Measurements from ENCODE around the gene PADI6. TPM values are rescaled to one million over a fixed set of nuclear protein-coding genes. Genes with fewer than 3 reads are reported as not detected.
"Not testable (repeated sequence)": the region's sequence is repeated elsewhere in the genome, so short reads cannot be mapped to it uniquely, and the experiment has no call there.

PADI6 gene
- not detected in 2 replicates for total RNA-seq

DNA sequence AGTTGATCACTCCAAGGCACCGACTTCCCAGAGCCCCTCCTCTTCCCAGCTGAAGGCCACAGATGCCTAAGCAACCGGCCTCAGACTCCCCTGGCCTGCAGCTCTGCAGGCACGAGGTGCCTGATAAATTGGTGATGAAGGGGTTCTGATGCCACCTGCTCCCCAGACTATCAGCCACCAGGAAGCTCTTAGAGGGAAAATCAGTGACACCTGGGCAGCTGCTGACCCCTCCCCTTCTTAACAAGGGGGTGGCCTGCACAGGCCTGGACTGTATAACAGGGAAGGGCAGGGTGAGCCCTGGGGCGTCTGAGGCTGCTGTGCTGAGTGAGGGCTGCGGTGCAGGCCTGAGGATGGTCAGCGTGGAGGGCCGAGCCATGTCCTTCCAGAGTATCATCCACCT, at the start of gene PADI6:
Gene PADI6 (plus strand): TSS at position 301 of the 400 bp plus-strand sequence. CDS start 50 bp downstream, at position 351.
- DNase-seq (ENCODE audit: low read depth in 2 of 2) = no peak

DNA sequence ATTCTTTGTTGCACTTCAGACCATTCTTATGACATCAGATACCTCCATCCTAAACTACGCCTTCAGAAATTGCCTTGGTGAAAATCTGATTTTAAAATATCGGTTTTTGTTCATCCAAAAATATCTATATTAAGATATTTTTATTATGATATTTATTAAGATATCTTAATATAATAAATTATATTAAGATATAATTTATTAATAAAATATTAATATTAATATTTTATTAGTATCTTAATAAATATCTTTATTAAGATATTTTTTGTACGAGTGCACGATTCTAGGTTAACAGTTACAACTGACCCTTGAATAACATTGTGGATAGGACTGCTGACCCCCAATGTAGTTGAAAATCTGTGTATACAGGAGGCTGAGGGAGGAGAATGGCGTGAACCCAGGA, 43.1 kb upstream of the PADI6 start:
- no peak for DNase-seq (ENCODE audit: low read depth in 2 of 2)

DNA sequence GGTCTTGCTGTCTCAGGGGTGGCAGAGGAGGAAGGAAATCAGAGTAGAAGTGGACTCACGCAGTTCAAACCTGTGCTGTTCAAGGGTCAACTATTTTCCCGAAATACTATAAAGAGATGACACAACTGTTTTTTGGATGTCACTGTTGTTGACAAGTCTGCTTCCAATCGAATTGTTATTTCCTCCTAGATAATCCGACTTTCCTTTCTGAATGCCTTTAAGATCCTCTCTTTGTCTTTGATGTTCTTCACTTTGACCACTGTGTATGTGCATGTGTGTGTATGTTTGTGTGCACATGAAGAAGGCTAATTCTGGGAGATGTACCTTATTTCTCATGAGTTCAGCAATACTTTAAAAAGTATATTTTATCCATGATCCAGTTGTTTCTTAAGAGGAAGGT, 42.4 kb upstream of the PADI6 start:
- DNase-seq (ENCODE audit: low read depth in 2 of 2) = no peak

DNA sequence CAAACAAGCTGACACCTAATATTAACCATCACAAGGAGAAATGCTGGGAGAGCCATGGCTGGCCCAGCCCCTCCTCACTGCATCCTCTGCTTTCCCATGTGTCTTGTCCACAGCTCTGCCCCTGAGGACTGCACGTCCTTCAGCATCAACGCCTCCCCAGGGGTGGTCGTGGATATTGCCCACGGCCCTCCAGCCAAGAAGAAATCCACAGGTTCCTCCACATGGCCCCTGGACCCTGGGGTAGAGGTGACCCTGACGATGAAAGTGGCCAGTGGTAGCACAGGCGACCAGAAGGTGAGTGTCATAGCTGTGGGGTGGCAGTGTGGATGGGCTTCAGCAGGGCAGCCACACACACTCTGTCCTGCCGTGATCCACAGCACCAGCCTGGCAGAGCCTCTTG, 41.1 kb upstream of the PADI6 start:
- no peak for DNase-seq (ENCODE audit: low read depth in 2 of 2)

DNA sequence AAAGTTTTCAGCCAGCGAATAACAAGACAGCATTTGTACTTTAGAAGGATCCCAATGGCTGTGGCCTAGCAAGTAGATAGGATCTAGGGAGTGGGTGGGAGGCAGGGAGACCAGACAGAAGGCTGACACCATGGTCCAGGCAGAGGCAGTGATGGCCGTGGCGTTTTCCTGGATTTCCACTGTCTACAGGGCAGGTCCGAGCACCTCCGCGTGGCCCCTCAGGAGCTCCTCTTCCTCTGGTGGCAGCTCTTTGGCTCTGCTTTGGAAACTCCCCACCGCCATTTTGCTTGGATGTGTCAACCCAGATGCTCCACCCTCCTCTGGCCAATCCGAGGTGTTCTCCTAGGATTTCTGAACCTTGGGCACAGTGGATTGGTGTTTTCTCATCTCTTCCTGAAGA, 38.9 kb upstream of the PADI6 start:
- DNase-seq (ENCODE audit: low read depth in 2 of 2) = no peak

DNA sequence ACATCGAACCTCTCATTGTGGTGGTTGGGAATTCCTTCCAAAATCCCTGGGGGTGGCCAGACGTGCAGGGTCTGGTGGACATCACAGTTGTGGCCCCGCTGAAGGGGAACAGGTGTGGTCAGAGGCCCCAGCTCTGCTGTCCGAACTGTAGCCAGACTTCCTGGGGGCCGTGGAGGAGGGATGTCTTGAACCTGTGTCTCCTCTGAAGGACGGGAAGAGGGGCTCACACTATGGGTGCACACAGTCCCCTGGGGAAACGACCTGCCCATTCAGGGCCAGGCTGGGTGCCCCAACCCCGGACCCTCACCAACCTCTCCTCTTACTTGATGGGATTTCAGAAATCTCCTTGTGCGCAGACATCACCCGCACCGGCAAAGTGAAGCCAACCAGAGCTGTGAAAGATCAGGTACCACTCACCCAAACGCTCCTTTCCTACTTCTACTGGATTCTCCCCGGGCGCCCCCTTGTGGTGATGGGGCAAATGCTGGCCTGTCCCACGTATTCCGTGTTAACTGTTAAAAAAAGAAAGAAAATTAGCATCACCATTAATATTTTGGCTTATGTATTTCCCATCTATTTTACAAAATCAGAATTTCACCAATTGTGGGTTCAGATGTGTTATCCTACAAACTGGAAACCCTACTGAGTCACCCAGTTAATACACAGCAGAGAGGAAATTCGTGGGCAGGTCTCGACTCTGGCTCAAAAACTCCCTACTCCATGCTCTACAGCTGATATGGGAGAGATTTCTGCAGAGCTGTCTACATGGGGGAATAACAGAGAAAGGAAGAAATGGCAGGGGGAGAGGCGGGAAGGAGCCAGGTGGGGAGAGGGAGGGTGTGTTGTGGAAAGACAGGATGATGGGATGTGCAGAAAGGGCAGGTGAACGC, 35.9 kb upstream of the PADI6 start:
- peak; percentile 10 to 56 for DNase-seq (ENCODE audit: low read depth in 2 of 2)

DNA sequence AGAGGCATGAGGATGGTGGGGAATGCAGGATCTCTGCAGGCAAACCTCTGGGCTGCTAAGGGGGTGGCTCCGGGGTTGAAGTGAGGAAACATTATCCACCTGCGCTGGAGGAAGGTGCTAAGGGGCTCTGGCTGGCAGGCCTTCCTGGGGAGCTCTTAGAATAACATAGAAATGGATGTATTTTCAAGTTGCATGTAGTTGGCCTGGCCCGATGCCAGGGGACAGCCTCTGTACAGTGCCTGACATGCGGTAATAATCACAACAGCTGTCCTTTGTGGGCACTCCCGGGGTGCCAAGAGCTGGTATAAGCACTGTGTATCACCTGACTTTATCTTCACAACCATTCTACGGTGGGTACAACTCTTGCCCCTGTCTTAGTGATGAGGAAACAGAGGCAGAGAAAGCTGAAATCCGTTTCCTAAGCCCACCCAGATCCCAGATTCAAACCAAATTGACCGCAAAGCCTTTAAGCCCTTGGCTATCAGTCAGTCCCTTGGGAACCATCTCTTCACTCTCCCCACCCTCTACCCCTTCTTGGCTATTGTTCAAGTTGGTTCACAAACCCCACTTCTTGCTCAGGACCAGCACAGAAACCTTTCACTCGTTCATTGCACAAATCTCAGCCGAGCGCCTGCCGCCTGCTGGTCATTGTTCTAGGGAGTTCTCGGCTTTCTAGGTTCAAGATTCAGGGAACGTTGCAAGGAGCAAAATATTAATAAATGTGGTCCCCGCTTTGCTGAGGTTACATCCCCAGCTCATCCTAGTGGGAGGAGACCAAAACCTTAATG, 33.1 kb upstream of the PADI6 start:
- no peak for DNase-seq (ENCODE audit: low read depth in 2 of 2)

DNA sequence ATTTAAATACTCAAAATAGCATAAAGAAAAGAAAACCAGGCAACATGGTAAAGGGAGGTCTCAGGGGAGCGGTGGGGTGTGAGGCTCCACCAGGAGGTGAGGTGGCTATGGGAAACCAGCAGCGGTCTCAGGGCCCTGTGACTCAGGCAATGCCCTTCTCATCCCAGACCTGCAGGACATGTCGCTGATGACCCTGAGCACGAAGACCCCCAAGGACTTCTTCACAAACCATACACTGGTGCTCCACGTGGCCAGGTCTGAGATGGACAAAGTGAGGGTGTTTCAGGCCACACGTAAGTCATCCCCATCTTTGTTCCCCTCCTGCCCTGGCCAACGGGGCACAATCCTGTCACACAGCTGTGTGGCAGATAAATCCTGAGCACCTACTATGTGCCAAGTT, 32.5 kb upstream of the PADI6 start:
- no peak for DNase-seq (ENCODE audit: low read depth in 2 of 2)

DNA sequence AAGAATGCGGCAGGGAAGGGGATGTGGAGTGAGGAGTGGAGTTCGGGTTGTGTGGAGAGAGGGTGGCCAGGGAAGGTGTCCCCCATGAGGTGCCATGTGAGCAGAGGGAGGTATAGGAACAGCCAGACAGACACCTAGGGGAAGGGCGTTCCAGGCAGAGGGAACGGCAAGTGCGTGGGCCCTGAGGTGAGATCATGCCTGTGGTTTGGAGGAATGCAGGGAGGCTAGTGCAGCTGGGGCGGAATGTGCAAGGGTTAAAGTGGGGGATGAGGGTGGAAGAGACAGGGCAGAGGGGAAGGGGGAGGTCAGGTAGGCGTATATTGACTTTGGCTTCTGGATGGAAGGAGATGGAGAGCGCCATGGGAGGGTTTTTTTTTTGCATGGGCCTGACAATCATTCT, 31.6 kb upstream of the PADI6 start:
- no peak for DNase-seq (ENCODE audit: low read depth in 2 of 2)

DNA sequence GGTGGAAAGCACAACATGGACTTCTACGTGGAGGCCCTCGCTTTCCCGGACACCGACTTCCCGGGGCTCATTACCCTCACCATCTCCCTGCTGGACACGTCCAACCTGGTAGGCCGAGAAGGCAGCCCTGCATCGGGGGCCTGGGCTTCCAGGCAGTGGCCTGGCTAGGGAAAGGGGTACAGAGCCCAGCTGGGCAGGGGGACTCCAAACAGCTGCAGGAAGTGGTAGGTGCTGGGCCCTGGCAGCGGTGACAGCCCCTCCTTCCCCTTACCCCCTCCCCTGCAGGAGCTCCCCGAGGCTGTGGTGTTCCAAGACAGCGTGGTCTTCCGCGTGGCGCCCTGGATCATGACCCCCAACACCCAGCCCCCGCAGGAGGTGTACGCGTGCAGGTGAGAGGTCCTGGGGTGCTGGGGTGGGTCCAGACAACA, 30.0 kb upstream of the PADI6 start:
- no peak for DNase-seq (ENCODE audit: low read depth in 2 of 2)

DNA sequence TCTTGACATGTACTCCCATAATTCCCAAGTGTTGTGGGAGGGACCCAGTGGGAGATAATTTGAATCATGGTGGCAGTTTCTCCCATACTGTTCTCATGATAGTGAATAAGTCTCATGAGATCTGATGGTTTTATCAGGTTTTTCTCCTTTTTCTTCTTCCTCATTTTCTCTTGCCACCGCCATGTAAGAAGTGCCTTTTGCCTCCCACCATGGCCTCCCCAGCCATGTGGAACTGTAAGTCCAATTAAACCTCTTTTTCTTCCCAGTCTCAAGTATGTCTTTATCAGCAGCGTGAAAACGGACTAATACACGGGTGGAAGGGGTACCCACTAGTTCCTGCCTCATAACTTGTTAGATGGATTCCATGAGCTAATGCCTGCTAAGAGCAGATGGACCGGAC, 26.5 kb upstream of the PADI6 start:
- DNase-seq (ENCODE audit: low read depth in 2 of 2) = not testable (repeated sequence)

DNA sequence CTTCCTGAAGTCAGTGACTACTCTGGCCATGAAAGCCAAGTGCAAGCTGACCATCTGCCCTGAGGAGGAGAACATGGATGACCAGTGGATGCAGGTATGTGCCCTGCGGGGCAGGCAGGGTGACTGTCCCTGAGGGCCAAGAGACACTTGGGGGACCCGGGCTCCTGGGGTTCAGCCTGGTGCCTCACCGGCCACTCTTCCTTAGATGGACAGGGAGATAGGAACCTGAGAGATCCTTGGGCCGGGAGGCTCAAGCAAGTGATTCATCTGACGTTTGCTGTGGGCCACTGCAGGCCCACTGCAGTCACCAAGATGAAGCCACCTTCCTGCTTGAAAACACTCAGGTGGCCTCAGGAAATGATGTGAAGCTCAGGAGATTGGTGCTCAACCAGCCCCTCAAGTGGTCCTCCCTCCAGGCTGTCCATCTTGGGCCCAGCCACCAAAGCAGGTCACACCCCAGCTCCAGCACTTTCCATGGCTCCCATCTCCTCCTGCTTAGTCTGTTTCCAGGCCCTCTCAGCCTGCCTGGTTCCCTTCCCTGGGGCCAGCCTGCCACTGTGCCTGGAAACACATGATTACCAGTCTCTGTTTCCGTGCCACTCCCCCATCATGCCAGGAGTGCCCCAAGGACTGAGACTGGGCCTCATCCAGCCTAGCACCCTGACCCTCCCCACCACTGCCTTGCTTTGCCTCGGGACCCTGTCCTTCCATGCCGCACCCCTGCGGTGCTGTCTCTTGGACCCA, 25.8 kb upstream of the PADI6 start:
- DNase-seq (ENCODE audit: low read depth in 2 of 2) = no peak

DNA sequence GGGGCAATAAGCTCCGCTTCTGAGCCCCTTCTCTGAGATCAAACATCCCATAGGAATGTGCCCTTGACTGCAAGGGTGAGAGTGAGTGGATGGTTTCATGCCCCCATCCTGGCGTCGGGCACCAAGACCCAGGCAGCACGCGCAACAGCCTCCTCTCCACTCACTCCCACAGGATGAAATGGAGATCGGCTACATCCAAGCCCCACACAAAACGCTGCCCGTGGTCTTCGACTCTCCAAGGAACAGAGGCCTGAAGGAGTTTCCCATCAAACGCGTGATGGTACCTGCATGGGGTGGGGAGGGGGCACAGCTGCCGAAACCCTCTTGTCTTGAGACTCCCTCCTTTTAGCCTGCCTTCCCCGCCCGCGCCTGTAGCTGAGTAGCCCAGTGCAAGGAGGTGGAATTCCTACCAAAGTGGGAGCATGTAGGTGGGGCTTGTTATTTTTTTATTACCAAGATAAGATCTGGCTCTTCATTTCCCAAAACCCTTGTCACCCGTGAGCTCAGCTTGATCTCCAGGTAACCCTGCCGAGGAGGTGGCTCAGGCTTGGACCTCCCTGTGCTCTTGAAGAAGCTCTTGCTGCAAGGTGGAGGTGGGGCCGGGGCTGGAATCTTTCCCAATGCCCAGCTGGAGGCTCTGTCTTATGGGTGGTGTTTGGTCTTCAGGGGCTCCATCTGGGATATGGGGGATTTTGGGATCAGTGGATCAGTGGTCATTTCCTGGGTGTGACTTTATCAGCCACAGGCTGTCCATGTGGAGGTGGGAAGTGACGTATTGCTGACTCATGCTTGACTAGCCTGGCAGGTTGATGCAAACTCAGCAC, 24.0 kb upstream of the PADI6 start:
- no peak for DNase-seq (ENCODE audit: low read depth in 2 of 2)

DNA sequence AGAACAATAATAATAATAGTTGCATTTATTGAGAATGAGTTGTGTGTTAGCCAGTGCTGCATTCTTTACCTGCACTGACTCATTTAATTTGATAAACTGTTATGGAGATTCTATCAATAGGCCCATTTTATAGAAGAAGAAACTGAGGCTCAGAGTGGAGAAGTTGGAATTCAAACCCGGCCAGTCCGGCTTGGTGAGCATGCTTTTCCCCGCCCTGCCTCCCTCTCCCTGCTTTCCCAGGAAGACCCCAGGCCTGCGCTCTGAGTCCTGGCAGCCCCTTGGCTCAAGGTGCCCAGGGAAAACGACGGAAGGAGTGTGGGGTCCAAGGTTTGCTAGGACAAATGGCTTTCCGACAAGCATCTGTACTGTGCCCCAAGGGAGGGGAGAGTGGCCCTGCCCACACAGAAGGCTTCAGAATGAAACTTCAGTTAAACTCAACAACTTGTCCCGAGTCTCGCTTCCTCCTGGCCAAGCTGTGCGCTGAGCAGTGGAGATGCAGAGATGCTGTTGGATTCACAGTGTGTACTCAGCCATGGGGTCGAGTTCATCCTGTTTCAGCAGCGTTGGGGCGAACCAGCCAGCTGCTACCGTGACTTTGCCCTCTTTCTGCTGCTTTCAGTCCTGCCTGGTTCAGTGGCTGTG, 23.3 kb upstream of the PADI6 start:
- no peak for DNase-seq (ENCODE audit: low read depth in 2 of 2)

DNA sequence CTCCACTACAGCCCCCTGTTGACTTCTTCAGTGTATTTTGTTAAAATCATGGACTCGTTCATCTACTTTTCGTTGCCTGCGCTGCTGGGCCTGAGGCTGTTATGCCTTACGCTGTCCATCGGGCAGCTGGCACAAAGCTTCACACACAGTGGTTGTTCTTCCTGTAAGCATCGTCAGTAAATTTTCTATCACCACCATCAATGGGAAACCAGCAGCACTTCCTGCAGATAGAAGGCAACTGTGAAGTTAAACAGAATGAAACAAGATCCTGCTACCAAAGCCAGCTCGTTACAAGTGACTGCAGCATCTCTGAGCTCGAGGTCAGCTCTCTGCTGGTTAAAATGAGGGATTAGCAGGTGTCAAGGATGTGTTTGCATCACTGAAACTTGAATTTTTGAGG, 21.9 kb upstream of the PADI6 start:
- DNase-seq (ENCODE audit: low read depth in 2 of 2) = no peak

DNA sequence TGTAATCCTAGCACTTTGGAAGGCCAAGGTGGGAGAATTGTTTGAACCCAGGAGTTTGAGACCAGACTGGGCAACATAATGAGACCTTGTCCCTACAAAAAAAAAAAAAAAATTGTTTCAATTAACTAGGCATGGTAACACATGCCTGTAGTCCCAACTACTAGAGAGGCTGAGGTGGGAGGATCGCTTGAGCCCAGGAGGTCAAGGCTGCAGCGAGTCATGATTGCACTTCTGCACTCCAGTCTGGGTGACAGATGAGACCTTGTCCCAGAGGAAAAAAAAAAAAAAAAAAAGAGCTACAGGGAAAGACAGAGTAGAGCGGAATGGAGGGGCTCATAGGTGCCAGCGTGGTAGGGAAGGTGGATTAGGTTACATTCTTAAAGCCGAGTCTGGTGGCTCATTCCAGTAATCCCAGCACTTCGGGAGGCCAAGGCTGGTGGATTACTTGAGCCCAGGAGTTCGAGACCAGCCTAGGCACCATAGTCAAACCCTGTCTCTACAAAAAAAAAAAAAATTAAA, 21.0 kb upstream of the PADI6 start:
- DNase-seq (ENCODE audit: low read depth in 2 of 2) = no peak

DNA sequence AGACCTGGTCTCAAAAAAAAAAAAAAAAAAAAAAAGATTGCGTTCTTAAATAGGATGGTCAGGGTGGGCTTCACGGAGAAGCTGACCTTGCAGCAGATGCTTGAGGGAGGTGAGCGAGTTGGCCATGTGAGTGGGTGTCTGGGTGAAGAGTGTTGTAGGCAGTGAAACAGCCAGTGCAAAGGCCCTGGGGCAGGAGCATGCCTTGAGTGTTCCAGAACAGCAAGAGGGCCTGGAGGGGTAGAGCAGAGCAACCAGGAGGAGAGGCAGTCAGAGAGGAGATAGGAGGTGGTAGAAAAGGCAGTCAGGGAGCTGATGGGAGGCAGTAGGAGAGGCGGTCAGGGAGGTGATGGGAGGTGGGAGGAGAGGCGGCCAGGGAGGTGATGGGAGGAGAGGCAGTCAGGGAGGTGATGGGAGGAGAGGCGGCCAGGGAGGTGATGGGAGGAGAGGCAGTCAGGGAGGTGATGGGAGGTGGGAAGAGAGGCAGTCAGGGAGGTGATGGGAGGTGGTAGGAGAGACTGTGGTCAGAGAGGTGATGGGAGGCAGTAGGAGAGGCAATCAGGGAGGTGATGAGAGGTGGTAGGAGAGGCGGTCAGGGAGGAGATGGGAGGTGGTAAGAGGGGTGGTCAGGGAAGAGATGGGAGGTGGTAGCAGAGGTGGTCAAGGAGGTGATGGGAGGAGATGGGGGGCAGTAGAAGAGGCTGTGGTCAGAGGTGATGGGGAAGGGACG, 20.2 kb upstream of the PADI6 start:
- no peak for DNase-seq (ENCODE audit: low read depth in 2 of 2)

DNA sequence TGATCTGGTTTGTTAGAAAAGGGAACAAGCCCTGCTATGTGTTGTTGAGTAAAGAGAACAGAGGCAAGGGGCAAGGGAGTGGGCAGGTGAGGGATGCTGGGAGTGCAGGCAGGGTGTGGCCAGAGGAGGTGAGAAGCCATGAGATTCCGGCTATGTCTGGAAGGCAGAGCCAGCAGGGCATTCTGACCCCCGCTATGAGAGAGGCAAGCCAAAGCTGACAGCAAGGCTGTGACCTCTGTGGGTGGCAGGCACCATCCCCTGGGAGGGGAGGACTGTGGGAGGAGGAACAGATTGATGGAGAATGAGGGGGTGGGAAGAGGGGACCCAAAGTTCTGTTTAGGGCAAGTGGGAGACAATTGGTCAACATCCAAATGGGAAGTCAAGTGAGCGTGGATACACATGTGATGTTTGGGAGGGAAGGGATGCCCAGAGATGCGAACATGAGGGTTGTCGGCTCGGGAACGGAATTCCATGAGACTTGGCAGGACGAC, 19.5 kb upstream of the PADI6 start:
- DNase-seq (ENCODE audit: low read depth in 2 of 2) = no peak

DNA sequence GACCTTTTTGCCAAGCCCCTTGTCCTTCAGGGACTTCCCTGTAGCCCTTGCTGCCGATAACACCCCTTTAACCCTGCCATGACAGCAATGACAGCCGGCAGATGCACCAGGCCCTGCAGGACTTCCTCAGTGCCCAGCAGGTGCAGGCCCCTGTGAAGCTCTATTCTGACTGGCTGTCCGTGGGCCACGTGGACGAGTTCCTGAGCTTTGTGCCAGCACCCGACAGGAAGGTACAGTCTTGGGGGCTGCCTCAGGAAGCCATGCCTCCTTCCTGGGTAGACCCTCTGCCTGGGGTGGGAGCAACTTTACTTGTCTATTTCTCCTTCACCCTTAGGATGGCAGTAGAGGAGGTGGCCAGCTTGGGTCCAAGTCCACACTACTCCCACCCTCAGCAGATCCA, 16.1 kb upstream of the PADI6 start:
- no peak for DNase-seq (ENCODE audit: low read depth in 2 of 2)
